GM19239 (cell line): ENCODE measurements around the gene TASOR2.

ENCODE experiments used
- DNase-seq: peaks from one replicate; pipeline ENCODE4 v3.0.0; 2011; ENCODE audit warnings: low spot score; ENCODE audit not compliant: insufficient read length
- FAIRE-seq: peaks from 2 replicates; lab custom pipeline; 2011; peaks lifted over from hg19 to GRCh38; lab: Jason Lieb, UNC

TASOR2 gene

GRCh38 chr10:5656737-5657579, 27.7 kb upstream of the TASOR2 start:
- FAIRE-seq (no peak), DNase-seq (no peak)

- FAIRE-seq (no peak), DNase-seq (no peak)
Measured at GRCh38 chr10:5658871-5659618, 25.6 kb upstream of the TASOR2 start.

- FAIRE-seq (peak; percentile 8), DNase-seq (no peak)
Measured at GRCh38 chr10:5659702-5660528, 24.7 kb upstream of the TASOR2 start.

DNA sequence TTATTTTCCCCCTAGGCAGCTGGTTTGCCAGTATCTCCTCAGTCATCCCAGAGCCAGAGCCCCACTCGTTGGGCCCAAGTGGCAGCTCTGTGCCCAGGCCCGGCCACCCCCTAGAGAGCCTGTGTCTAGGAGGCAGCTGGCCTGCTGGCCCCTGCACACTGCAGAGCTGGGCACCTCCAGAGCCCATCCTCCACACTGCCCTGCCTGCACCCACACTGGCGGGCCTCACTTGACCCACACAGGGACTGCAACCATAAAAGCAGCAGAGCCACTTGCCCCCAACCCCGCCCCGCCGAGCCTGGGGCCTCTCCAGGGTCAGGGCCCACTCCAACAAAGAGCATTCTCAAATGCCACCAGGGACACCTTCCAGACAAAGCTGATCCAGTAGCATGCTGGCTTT, 23.6 kb upstream of the TASOR2 start:
- no peak for DNase-seq
- no peak for FAIRE-seq

DNA sequence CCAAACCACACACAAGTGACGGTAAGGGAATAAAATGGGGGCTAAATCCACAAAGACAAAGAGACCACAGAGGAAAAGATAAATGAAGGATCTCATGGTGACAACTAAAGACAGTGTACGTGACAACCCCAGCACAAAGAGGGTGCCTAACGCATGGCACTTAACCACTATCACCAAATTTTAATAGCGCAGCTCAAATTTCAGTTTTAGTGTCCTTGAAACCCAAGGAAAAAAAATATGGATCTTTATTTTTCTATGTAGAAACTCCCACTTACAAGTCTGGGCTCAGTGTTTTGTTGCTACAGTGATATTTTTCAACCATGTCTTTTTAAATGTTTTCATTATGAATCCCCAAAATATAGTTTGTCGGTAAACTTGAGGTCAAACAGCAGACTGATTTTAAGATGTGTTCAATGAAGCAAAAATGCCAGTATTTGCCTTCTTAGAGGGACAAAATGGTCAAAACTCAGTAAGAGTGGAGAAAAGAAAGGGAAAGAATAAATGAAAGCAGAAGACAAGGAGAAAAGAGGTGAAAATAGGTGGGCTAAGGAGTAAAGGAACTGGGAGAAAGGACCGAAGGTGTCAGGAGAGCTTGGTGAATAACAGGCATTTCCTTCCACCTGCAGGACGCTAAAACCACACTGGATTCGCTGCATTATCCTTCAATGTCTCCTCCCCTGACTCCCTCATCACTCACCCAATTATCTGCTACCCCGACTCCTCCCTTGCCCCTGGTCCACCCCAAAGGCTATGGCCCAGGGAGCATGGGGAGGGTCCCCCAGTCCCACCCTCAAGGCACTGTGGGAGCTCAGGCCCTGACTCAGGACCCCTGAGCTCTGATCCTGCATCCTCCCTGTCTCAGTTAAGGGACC, 21.7 kb upstream of the TASOR2 start:
- DNase-seq, result no peak
- FAIRE-seq, result no peak

DNA sequence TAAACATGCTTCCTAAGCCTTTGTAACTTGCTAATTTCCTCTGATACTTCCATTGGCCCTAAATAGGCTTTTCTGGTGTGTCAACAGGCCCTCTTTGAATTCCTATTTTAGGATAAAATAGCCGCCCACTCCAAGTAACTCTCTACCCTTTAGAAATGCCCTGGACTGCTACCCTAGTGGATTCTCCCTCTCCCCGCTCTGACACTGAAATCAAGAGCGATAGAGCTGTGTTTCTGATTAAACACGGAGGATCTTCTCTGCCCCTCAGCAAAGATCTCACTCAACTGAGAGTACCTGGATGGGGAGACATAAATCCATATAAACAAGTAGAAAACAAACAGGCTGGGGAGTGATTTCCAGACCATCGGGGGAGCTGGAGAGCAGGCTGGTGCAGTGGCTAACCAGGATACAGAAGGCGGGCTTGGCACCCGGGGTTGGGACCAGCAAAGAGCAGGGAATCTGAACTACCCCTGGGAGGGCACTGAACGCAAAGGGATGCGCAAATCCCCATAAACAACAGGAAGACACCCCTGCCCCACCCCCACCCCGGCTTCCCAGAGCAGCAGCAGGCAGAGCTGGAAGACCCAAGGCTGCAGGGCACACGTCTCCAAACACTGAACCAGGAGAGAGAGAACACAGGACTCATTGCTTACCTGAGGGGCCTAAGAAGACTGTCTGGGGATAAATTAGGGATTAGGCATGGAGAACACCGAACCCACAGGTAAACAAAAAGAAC, 20.8 kb upstream of the TASOR2 start:
- FAIRE-seq, result no peak
- DNase-seq, result no peak

- DNase-seq (no peak), FAIRE-seq (no peak)
Measured at GRCh38 chr10:5665373-5666007, 19.1 kb upstream of the TASOR2 start.

DNA sequence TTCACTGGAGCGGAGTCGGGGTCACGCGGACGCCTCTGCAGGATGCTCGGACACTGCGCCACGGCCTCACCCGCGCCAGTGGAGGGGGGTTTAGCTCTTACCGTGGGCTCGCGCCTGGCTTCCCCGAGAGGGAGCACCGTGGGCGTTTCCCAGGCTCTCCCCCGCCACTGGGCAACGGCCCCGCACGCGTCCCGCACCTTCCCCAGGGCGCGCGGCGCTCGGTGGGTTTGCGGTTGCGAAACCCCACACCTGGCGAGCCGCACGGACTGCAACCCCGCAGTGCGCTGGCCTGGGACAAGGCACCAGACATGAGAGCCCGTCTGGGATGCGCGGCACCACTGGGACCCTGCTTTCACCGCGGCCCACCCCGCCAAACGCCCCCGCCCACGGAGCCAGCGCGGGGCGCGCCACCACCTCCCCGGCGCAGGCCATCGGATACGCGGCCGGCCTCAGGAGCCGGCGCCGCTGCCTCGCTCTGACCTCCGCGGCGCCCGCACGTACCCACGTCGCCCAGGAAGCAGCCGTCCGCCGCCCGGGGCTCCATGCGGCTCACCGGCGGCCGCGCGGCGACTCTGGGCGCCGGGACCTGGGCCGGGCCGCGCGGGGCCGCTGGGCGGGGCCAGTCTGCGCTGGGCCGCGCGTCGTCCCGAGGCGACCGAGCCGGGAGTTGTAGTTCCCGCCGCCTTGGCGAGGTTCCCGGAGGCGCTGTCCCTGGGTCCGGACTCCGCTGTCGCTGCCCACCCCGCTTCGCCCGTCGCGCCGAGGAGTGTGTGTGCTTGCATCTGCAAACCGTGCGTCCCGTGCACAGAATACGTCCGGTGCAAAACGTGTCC, 18.4 kb upstream of the TASOR2 start, which contains the start of gene ASB13:
TSS of gene ASB13 (minus strand) at position 588 of the 833 bp plus-strand sequence. CDS start at position 544, 44 bp downstream.
- FAIRE-seq (peak; percentile 55), DNase-seq (no peak)

DNA sequence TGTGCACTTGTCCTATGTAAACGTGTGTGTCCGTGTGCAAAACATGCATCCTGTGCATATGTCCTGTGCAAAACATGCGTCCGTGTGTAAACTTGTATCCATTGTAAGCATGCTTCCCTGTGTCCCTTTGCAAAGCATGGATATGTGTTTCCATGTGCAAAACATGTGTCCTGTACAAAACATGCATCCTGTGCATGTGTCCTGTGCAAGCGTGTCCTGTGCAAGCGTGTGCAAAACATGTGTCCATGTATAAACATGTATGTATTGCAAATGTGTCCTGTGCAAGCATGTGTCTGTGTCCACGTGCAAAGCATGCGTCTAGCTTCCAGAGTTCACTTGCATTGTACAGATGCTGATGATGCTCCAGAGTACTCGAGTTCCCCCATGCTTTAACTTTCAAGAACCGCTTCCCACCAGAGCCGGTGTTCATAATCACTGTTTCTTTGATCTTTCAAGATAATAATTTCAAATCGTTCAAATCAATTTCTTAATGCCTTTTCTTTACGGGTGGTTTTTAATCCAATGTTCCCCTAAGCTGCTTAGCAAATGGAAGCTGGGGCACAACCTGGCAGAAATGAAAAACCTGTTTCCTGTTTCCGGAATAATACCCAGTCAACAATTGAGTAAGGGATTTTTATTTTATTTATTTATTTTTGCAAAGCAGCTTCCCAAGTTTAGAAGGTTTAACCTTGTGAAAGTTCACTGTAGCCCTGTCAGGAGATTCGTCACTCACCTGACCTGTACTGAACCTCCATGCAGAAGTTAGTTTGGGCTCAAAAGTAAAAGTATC, 17.6 kb upstream of the TASOR2 start:
- FAIRE-seq, result no peak
- no peak for DNase-seq

GRCh38 chr10:5668429-5668828, 16.2 kb upstream of the TASOR2 start:
- no peak for FAIRE-seq
- no peak for DNase-seq

DNA sequence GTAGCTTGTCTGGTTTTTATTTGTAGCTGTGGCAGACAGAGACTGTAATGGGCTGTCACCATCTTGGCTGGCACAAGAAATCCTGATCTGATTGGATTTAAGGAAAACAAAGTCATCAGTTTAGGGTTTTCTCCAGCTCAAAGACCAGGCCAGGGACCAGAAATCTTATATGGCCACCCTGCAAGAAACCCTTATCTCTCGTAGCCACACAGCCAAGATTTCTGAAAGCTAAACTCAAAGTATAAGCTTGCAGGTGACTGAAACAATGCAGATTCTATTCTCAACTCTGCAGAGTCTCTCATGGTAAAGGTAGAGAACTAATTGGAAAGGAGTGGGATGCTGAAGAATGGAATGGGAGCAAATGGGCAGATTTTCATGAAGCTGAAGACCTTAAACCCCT, 15.0 kb upstream of the TASOR2 start:
- DNase-seq (no peak), FAIRE-seq (no peak)

- DNase-seq (no peak), FAIRE-seq (no peak)
Measured at GRCh38 chr10:5670662-5671375, 13.8 kb upstream of the TASOR2 start.

DNA sequence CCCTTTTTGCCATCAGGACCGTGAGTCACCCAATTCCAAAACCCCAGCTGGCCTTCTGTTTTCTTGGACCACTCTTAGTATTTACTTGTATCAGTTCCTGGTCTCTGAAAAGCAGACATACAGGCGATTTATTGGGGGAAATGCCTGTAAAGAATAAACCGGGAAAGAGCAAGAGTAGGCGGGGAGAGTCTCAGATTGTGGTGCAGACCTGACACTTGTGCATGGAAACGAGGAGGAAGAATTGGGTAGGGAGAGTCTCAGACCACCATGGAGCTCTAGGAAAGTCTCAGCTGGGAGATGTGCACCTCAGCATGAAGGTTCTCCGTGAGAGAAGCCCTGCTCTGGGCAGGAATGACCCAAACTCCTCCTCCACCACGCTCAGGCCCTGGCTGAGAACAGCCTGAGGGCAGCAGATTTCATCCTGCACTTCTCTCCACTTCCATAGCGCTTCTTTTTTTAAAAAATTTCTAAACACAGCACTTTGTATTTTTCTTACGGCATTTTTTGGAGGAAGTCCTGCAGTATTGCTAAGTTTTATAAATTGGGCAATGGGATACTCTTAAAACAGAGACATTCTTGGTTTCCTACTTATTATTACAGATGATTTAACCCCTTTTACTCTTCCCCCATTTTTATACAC, 6.1 kb upstream of the TASOR2 start:
- FAIRE-seq, result no peak
- DNase-seq, result no peak

GRCh38 chr10:5679037-5679435, 5.6 kb upstream of the TASOR2 start:
- FAIRE-seq (no peak), DNase-seq (no peak)

DNA sequence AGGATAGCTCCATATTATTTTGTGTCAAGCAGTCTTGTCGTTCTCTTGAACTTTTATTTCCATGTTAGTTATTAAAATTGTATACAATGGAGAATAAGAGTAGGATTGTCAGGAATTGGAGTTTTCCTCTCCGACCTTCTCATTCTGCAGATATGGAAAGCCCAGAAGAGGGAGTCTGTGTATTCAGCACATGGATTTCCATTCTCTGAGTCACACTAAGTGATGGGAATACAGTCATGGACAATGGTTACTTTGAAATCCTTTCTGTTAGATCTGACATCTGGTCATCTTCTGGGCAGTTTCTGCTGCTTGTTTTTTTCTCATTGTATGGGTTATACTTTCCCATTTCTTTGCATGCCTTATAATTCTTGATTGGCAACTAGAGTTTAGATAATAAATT, 5.0 kb upstream of the TASOR2 start:
- no peak for FAIRE-seq
- no peak for DNase-seq

DNA sequence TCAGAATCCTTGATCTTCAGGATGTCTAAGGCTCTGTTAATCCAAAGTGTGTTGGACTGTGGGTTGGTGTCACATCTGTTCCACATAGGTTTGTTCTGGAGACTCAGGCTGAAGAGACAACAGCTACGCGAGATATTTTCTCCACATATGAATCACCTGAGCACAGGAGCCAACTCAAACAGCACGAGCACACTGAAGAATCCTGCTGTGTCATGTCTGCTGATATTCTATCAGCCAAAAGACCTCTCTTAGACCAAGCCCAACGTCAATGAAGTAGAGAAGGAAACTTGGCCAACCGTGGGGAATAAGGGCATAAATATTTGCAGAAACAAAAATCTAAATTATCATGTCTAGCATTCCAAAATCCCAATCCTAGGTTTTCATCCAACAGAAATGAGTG, 2.7 kb upstream of the TASOR2 start:
- DNase-seq (no peak), FAIRE-seq (no peak)
